Tibial artery (tissue), 4 donors: Measurements from ENCODE around the gene MPV17L2.

Source experiments
- DNase-seq, 2 donors: peaks; one replicate each; pipeline ENCODE4 v3.0.0-alpha.2; 2019
- H3K27ac ChIP-seq, 2 donors: fragments of 200-600 bp; sonication (generic) in 1 of 2; 1 replicate in 1 of 2; 2 replicates in 1 of 2; pipeline ENCODE4 v1.5.1; 2018 to 2019; ENCODE audit warnings: mild to moderate bottlenecking in 1 of 2
- H3K27me3 ChIP-seq, 2 donors: fragments of 200-600 bp; sonication (generic) in 1 of 2; one replicate each; pipeline versions ENCODE4 v1.5.1 to v1.6.0; 2016 to 2019
- H3K36me3 ChIP-seq, 3 donors: fragments of 200-600 bp; sonication (generic) in 2 of 3; one replicate each; pipeline ENCODE4 v1.5.1; 2016 to 2019; ENCODE audit warnings: mild to moderate bottlenecking in 2 of 3
- H3K4me1 ChIP-seq, 4 donors: fragments of 200-600 bp; sonication (generic) in 2 of 4; 1 replicate in 3 of 4; 2 replicates in 1 of 4; pipeline ENCODE4 v1.5.1; 2016 to 2019
- H3K4me3 ChIP-seq, 2 donors: fragments of 200-600 bp; sonication (generic) in 1 of 2; 1 replicate in 1 of 2; 2 replicates in 1 of 2; pipeline ENCODE4 v1.5.1; 2018 to 2019; ENCODE audit warnings: mild to moderate bottlenecking in 2 of 2
- H3K9me3 ChIP-seq, 3 donors: fragments of 200-600 bp; sonication (generic) in 1 of 3; one replicate each; pipeline ENCODE4 v1.5.1; 2016 to 2019
- intact Hi-C: fragments of 100-400 bp; cut with DNase I; formaldehyde crosslinking; loops from one replicate; pipeline ENCODE4 v1.15.0; 2023; ENCODE audit warnings: low total_unique reads
- TF ChIP-seq, protein P1 (sequence below), 2 experiments: fragments of 200-600 bp in 1 of 2; fragments of 450-650 bp in 1 of 2; IDR thresholded peaks; one replicate each; pipeline ENCODE4 v1.5.1; 2017 to 2019; ENCODE audit warnings: antibody characterized with exemption in 2 of 2, mild to moderate bottlenecking in 1 of 2, moderate library complexity in 1 of 2

The MPV17L2 gene

DNA sequence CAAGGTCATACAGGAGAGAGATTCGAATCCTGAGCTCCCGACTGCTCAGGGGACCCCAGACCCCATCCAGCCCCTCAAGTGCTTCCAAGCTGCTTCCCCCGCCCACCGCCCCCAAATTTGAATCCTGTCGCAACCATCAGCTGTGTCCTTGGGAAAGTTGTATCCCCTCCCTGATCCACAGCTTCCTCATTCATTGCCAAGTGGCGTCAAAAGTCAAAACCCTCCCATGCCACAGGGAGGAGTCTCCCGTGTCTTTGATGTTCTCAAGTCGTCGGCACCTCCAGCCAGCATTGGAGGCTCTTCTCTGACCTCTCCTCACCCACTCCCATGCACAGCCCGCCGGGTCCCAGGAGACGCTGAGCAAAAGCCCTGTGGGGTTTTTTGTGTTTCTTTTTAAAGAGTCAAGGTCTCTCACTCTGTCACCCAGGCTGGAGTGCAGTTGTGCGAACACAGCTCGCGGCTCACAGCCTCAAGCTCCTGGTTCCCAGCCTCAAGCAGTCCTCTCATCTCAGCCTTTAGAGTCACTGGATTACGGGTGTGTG, 22.2 kb upstream of the MPV17L2 start:
- DNase-seq = peak; percentile 64 to 76
- intact Hi-C loops = no loop called here
- no peak overlapping the region for H3K27ac ChIP-seq
- H3K4me3 ChIP-seq = no peak overlapping the region
- H3K4me1 ChIP-seq = peaks cover 0 to 17% (median 11%) of the 10 kb centered on the region in 4 donors
- H3K9me3 ChIP-seq = no peaks in the 10 kb centered on the region
- TF ChIP-seq, protein P1, sequence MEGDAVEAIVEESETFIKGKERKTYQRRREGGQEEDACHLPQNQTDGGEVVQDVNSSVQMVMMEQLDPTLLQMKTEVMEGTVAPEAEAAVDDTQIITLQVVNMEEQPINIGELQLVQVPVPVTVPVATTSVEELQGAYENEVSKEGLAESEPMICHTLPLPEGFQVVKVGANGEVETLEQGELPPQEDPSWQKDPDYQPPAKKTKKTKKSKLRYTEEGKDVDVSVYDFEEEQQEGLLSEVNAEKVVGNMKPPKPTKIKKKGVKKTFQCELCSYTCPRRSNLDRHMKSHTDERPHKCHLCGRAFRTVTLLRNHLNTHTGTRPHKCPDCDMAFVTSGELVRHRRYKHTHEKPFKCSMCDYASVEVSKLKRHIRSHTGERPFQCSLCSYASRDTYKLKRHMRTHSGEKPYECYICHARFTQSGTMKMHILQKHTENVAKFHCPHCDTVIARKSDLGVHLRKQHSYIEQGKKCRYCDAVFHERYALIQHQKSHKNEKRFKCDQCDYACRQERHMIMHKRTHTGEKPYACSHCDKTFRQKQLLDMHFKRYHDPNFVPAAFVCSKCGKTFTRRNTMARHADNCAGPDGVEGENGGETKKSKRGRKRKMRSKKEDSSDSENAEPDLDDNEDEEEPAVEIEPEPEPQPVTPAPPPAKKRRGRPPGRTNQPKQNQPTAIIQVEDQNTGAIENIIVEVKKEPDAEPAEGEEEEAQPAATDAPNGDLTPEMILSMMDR (IDR thresholded peaks at IDR 0.05) = no peak
- H3K36me3 ChIP-seq = peaks cover 17 to 42% (median 36%) of the 10 kb centered on the region in 3 donors
- no peaks in the 10 kb centered on the region for H3K27me3 ChIP-seq

DNA sequence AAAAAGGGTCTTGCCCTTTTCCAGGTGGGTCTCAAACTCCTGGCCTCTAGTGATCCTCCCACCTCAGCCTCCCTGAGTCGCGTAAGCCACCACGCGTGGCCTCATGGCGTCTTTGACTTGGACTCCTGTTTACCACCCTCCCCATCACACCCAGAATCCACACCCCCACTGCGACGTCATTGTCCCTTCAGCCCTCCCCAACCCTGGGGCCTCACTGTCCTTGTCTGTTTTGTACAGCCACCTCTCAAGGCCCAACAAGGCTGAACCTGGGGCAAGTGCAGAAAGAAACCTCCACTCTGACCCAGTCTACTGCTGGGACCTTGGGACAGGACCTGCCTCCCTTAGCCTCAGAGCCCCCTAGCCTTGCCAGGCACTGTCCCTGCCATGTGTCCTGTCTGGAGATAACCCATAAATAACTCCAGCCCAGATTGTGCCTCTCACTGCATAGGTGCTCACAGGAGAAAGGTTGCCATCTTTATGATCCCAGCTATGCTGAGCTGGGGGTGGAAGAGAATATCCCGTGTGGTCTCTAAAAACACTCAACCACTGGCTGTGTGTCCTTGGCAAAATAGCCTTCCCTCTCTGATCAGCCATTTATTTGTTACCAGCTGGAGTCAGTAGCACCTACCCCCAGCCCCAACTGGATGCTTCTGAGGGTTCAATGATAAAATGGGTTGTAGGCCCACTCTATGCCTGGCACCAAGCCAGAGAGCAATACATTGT, 21.3 kb upstream of the MPV17L2 start:
- Histone ChIP-seq H3K9me3 (no peaks in the 10 kb centered on the region), H3K27me3 (no peaks in the 10 kb centered on the region), H3K4me1 (peaks cover 0 to 17% (median 11%) of the 10 kb centered on the region in 4 donors), H3K27ac (no peak overlapping the region), H3K36me3 (peaks cover 8 to 32% (median 26%) of the 10 kb centered on the region in 3 donors), H3K4me3 (no peak overlapping the region)
- intact Hi-C loops = no loop called here
- DNase-seq = no peak
- TF ChIP-seq, protein P1 (IDR thresholded peaks at IDR 0.05) = no peak

DNA sequence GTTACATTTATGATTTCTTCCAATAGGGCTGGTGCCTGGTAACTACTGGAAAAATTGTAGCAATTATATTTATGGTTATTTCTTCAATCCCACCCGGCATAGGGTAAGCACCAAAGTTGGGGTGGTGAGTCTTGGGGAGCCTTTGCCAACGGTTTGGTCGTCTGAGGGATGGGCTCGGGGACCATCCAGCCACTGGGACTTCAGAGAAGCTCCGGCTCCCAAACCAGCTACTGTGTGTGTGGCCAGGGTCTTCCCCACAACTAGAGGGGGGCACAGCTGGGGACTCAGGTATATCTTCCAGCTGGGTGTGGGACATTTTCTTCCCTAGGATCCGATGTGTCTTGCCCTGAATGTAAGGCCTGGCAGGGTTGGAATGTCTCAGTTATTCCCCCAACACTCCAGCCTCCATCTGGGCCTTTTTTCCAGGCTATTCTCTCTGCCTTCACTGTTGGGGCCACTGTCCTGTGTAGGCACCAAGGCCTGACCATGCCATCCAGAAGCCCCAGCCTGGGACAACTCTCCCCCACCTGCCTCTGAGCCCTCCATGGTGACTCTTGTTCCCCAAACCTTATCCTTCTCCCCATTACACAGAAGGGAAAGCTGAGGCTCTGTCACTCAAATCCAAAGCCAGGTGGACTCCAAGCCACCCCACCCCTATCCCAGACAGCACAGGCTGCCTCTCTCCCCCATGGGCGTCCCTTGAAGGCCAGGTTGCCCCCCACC, 20.5 kb upstream of the MPV17L2 start:
- Histone ChIP-seq H3K27ac (peak overlapping the region; percentile 4 to 49), H3K4me1 (peaks cover 0 to 17% (median 11%) of the 10 kb centered on the region in 4 donors), H3K4me3 (no peak overlapping the region), H3K9me3 (no peaks in the 10 kb centered on the region), H3K36me3 (peaks cover 2 to 25% (median 19%) of the 10 kb centered on the region in 3 donors), H3K27me3 (peaks cover 0 to under 1% of the 10 kb centered on the region in 2 donors)
- DNase-seq = no peak
- TF ChIP-seq, protein P1 (IDR thresholded peaks at IDR 0.05) = no peak
- intact Hi-C loops = no loop called here

DNA sequence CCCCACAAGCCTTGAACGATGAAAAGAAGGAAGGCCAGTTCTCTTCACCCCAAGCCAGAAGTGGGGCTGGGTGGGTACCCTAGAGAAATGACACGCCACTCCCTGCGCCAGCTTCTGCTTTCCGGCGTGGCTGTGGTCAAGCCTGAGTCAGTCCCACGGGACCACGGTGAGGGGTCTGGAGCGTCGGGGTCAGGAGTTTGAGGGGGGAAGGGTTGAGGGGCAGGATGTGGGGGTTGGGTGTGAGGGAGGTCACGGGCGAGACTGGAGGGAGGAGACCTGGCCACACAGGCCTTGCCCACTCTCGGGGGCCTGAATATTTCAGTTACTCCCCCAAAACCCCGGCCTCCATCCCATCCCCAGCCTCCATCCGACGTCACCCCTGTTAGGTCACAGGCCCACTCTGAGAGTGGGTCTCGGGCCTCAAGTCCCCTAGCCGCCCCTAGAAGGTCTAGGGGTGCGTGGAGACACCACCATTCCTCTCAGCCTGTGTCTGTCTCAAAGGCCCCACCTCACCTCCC, 19.9 kb upstream of the MPV17L2 start:
- Histone ChIP-seq H3K4me1 (peaks cover 0 to 17% (median 11%) of the 10 kb centered on the region in 4 donors), H3K9me3 (no peaks in the 10 kb centered on the region), H3K4me3 (peak overlapping the region; percentile 56 to 61), H3K27me3 (peaks cover 0 to 4% of the 10 kb centered on the region in 2 donors), H3K36me3 (peaks cover 0 to 19% (median 14%) of the 10 kb centered on the region in 3 donors), H3K27ac (peak overlapping the region; percentile 4 to 49)
- TF ChIP-seq, protein P1 (IDR thresholded peaks at IDR 0.05) = no peak
- DNase-seq = peak; percentile 78 to 85
- intact Hi-C loops = no loop called here

DNA sequence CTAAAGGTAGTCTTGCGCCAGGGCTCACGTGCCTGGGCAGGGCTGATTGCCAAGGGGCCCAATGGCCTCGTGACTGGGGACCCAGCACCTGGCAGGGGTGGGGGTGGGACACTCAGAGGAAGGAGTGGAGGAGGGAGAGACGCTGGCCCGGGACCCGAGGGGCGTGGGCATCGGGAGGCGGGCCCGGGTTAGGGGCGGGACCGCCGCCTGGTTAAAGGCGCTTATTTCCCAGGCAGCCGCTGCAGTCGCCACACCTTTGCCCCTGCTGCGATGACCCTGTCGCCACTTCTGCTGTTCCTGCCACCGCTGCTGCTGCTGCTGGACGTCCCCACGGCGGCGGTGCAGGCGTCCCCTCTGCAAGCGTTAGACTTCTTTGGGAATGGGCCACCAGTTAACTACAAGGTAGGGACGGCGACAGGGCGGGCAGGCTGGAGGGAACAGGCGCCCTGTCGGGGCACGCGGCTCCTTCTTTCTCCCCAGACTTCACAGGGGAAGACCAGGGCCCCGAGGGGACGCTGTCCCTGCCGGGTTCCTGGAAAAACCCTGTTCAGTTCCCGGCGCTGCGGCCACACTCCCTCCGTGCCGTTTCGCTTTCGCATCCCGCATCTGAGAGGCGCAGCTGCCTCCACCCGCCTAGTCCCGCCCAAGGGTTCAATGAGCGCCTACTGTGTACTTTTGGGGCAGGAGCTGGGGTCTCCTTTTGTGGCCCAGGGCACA, 19.3 kb upstream of the MPV17L2 start, which contains the start of gene IFI30:
TSS of gene IFI30 (plus strand) at position 242 of the 717 bp plus-strand sequence. CDS start at position 271, 29 bp downstream.
- Histone ChIP-seq H3K4me3 (peak within 1 kb of the TSS; percentile 56 to 61), H3K36me3 (peaks cover 0 to 13% (median 9%) of the 10 kb centered on the region in 3 donors), H3K27ac (peak within 1 kb of the TSS; percentile 4 to 49), H3K4me1 (peaks cover 0 to 17% (median 11%) of the 10 kb centered on the region in 4 donors), H3K9me3 (no peaks in the 10 kb centered on the region), H3K27me3 (peaks cover 0 to 4% of the 10 kb centered on the region in 2 donors)
- TF ChIP-seq, protein P1 (IDR thresholded peaks at IDR 0.05) = no peak
- intact Hi-C loops = no loop called here
- DNase-seq = peak; percentile 73 to 90
